ENCODE measurements around the gene FCGR2B.
"Not testable (repeated sequence)": the region's sequence is repeated elsewhere in the genome, so short reads cannot be mapped to it uniquely, and the experiment has no call there.

Gene FCGR2B

DNA sequence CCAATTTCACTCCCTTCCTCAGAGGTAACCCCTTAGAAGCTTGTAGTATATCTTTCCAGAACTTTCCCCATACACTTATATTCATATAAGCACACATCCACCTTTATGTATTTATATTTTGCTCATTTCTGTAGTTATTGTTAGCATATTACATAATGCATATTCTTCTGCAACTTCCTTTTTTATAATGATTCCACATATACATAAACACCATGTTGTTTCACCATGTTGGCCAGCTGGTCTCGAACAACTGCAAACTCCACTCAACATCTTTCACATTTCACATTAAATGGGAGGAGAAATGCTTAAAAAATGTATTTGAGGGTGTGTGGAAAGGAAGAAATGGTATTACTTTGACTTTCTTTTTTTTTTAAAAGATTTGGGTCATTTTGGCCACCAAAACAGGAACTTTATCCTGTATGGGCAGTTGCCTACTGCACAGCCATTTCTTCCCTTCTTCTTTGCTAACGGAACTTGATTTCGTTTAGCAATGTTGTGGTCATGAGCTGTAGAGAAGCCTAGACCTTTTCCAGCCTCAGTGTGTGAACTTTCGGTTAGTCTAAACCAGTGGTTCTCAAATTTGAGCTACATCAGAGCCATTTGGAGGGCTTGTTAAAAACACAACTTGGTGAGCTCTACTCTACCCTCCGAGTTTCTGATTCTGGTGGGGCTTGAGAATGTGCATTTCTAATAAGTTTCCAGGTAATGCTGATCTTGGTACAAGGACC, 19.3 kb upstream of the FCGR2B start:
- not testable (repeated sequence) for H3K4me3 ChIP-seq (ENCODE audit: low read length); DNase-seq (ENCODE audit: low read depth, low spot score)

DNA sequence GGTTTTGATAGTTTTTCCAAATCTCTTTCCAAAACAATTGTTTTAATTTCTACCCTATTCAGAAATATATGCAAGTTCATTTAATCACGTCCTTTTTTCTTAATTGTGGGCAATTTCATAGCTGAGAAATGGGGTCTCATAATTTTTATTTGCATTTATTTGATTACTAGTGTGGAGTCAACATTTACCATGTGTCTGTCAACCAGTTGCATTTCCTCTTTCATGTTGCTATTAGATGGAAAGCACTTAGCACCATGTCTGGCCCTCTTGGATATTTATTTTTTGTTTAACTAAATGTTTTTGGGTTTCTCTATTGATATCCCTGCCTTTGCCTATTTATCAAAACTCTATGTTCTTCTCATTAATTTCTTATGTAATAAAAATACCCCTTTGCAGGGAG, 18.1 kb upstream of the FCGR2B start:
- not testable (repeated sequence) for DNase-seq (ENCODE audit: low read depth, low spot score); H3K4me3 ChIP-seq (ENCODE audit: low read length)

DNA sequence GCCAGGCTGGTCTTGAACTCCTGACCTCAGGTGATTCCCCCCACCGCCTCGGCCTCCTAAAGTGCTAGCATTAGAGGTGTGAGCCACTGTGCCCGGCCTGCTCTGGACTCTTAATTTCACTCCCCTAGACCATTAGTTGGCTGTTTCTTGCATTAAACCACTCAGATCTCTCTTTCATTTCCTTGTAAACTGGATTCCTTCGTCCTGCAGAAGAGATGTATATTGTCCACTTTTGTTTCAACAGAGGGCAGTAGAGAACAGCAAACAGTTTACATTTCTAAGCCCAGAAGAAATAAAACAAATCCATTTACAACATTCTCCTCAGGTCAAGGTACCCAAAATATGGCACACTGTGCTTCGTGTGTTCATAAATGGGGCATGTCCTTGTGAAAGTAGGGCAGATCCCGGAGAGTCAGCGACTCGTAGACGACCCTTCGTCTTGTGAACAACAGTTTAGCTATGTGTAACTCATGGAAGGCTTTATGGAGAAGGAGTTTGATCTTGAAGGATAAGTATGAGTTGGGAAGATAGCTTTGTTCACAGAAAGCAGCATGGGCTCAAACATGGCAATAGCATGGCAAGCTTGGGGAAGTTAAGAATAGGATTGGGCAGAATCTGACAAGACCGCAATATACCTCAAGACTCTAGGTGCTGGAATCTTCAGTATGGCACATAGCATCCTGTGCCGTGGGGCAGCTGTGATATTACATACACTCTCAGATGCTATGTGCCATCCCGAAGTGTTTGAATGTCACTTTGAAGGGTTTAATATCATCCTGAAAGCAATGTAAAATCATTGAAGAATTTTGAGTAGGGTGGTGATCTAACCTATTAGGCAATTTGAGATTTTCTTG, 15.2 kb upstream of the FCGR2B start:
- H3K4me3 ChIP-seq (ENCODE audit: low read length), result not testable (repeated sequence)
- peak; percentile 4 for DNase-seq (ENCODE audit: low read depth, low spot score)

DNA sequence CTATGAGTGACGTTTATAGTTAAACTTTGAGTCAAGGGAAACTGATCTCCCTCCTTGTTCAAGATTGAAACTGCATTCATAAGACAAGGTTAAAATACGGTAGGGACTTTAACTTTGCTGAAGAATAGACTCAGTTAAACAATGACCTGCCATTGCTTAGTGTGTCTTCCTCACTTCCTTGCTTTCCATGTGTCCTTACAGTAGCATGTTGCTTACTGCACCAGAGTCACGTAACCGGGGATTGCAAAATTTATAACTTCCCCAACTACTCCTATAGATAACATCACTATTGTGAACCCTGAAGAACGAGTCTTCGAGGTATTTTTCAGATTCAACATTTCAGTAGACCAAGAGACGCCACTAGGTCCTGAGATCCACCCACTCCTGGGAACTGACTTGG, 9.4 kb upstream of the FCGR2B start:
- H3K4me3 ChIP-seq (ENCODE audit: low read length); DNase-seq (ENCODE audit: low read depth, low spot score): not testable (repeated sequence)

DNA sequence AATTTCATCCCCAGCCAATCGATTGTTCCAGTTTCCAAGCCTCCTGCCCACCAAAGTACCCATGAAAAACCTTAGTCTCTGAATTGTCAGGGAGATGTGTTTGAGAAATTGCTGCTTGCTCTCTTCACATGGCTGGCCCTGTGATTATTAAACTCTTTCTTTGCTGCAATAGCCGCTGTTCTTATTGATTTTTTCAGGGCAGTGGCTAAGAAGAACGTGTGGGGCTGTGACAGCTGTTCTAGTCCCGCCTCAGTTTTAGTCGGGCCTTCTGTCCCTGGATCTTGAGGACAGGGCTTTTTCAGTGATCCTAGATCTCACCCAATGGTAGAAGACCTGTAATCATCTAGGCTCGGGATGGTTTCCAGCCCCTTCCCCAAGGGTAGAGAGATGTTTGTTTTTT, 9.0 kb upstream of the FCGR2B start:
- DNase-seq (ENCODE audit: low read depth, low spot score); H3K4me3 ChIP-seq (ENCODE audit: low read length): not testable (repeated sequence)

DNA sequence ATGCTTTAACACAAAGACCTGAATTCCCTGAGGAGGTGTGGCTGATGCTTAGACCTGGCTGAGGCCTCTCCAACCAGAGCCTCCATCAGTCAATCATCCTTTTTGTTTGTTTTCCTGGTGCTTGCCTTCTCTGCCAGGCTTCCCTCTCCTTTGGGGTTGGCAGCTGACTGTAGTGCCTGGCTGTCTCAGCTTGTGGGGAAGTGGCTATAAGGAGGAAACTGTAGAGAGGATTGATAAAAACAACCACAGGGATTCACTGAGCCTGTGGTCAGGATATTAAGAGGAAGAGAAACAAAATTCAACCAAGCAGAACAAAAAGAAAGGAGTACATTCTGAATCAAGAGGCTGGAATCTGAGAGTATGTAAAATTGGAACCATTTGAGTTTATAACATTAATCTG, 4.4 kb upstream of the FCGR2B start:
- not testable (repeated sequence) for H3K4me3 ChIP-seq (ENCODE audit: low read length); DNase-seq (ENCODE audit: low read depth, low spot score)

DNA sequence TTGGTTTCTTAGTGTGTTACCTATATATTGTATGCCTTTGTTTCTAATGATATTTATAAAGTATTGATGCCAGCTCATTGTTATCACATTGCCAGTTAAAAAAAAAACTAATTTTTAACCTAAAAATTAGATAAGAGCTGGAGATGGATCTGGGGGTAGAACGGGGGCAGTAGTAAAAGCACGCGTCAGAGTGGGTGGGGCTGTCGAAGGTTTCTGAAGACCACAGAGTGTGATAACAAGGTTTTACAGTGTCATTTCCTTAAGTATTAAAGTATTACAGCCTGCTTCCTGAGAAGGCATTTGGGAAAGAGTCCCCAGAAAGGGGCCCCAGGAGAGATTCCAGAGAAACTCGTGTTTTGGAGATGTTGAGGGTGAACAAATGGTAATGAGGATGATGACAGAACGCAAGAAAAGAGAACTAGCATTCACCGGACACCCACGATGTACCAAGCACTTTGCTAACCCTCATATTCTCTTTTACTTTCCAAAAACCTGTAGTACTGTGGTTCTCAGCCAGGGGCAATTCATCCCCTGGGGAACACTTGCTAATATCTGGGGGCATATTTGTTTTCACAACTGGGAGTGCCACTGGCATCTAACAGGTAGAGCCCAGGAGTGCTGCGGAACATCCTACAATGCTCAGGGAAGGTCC, 1.2 kb upstream of the FCGR2B start:
- not testable (repeated sequence) for DNase-seq (ENCODE audit: low read depth, low spot score); H3K4me3 ChIP-seq (ENCODE audit: low read length)

DNA sequence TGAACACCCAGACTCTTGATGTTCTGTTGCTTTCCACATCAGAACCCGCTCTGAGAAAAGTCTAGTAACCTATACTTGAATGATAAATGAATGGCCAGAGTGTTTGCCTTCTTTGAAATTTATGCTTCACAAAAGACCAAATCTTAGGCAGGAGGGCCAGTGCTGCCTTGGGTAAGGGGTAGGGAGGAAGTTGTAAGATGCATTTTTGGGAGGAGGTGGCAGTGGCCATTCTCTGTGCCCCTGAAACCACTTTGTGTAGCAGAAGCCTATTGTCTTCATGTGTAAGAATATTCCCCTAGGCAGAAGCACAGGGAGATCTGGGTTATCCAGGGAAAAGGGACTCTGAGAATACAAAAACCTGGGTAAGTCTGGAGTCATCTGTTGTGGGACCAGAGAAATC, 626 bp downstream of the FCGR2B start:
- H3K4me3 ChIP-seq (ENCODE audit: low read length); DNase-seq (ENCODE audit: low read depth, low spot score): not testable (repeated sequence)

DNA sequence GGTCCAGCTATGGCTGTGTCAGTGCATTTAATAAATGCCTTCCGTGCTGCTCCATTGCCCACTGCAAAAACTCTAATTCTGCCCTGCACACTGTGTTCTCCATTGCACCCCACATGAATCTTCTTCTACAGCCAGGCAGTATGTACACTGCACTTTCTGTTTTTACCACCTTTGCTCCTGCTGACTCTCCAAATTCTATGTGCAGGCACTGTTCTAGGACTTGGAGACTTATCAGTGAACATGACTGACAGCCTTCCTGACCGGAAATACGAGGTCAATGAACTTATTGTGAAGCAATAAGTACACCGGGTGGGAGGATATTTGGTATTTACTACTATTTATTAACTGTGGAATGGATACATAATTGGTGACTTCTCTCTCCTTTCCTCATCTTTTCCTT, 1.7 kb downstream of the FCGR2B start:
- not testable (repeated sequence) for H3K4me3 ChIP-seq (ENCODE audit: low read length); DNase-seq (ENCODE audit: low read depth, low spot score)

DNA sequence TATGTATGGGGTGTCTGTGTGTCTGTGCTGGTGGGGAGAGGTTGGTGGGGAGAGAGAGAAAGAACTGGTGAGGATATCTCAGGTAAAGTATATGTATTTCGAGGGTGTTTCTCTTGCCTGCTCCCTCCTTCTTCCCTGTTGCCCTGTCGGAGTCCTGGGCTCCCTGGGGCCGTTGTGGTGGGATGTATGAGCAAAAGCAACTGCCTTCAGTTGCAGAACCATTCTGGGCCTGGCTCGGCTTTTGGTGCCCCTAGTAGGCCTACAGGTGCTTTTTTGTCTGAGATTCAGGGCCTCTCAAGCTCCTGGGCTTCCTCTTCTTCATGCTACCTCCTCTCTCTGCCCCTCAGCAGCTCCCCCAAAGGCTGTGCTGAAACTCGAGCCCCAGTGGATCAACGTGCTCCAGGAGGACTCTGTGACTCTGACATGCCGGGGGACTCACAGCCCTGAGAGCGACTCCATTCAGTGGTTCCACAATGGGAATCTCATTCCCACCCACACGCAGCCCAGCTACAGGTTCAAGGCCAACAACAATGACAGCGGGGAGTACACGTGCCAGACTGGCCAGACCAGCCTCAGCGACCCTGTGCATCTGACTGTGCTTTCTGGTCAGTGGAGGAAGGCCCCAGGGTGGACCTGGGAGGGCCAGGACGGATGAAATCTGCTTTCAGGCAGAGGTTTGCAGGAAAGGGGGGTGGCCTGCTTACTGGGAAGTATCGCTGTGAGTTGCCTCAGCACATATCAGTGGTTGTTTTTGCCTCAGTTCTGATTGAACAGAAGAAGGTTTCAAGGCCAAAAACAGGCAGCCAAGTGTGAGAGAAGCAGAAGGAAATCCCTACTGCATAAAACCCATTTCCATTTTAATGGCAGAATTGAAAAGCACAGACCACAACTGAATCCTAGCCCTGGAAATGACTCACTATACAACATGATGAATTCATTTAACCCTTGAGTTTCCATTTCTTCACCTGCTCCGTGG, 8.4 kb downstream of the FCGR2B start:
- DNase-seq (ENCODE audit: low read depth, low spot score), result not testable (repeated sequence)

DNA sequence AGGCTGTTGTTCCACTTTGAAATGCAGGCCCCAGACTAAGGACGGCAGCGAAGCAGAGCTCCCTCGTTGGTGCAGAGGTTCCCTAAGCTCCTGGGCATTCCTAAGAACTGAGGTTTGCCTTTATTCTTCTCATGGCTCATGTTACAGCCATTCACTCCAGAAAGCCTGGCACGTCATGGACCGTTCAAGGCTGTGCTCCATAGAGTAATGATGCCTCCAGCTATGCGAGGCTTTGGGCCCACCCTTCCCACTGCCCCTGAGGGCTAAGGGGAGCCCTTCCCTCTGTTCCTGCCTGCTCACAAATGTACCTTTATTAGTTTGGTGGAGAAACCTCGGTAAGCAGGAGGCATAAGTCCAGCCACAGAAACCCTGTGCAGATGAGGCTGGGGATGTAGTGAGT, 10.5 kb downstream of the FCGR2B start:
- H3K4me3 ChIP-seq (ENCODE audit: low read length); DNase-seq (ENCODE audit: low read depth, low spot score): not testable (repeated sequence)

More for the DNA sequence above, 8.4 kb downstream of the FCGR2B start:
- H3K4me3 ChIP-seq (ENCODE audit: low read length), result not testable (repeated sequence)

DNA sequence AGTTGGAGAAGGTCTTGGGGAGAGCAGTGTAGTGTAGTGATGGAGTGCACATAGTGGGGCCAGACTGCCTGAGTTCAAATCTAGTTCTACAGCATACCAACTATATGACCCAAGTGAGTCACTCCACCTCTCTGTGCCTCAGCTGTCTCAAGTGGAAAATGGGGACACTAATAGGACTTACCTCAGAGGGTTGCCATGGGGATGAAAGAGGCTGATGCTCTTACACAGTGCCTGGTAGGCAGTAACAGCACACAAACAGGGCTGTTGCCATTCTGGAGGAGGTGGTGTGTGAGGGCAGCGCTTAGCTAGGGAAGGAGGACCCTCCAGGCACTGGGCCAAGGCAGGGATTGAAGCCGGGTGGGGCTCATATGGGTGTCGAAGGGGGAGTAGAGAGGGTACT, 11.5 kb downstream of the FCGR2B start:
- not testable (repeated sequence) for H3K4me3 ChIP-seq (ENCODE audit: low read length); DNase-seq (ENCODE audit: low read depth, low spot score)

DNA sequence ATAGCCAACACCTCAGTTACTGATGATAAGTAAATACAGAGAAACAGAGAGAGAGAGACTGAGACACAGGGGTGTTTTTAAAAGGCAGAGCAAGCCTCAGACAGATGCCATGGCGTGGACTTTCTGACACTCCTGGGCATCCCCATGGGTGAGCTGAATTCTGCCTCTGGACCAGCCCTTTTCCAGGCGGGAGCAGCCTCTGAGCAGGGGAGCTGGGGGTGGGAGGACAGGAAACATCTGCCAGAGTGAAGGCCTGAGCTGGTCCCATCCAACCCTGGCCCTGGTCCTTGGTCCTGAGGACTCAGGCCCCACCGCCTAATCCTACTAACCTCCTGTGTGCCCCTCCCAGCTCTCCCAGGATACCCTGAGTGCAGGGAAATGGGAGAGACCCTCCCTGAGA, 12.0 kb downstream of the FCGR2B start:
- H3K4me3 ChIP-seq (ENCODE audit: low read length); DNase-seq (ENCODE audit: low read depth, low spot score): not testable (repeated sequence)

DNA sequence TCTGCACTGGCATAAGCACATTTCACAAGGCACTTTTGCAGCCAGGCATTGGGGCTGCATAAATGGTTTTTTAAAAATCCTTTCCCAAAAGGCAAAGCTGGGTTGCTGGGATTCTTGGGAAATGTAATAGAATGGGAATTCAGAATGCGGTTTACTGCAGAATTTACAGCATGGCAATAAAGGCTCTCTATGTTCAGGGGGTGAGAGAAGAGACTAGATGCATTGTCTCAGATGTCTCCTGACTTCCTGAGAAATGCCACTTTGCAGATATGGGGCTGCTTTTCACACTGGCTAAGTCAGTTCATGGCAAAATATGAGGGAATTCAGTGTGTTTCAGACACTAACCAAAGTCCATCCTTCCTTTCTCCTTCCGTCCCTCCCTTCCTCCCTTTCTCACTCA, 13.5 kb downstream of the FCGR2B start:
- DNase-seq (ENCODE audit: low read depth, low spot score), result no peak
- no peak overlapping the region for H3K4me3 ChIP-seq (ENCODE audit: low read length)

DNA sequence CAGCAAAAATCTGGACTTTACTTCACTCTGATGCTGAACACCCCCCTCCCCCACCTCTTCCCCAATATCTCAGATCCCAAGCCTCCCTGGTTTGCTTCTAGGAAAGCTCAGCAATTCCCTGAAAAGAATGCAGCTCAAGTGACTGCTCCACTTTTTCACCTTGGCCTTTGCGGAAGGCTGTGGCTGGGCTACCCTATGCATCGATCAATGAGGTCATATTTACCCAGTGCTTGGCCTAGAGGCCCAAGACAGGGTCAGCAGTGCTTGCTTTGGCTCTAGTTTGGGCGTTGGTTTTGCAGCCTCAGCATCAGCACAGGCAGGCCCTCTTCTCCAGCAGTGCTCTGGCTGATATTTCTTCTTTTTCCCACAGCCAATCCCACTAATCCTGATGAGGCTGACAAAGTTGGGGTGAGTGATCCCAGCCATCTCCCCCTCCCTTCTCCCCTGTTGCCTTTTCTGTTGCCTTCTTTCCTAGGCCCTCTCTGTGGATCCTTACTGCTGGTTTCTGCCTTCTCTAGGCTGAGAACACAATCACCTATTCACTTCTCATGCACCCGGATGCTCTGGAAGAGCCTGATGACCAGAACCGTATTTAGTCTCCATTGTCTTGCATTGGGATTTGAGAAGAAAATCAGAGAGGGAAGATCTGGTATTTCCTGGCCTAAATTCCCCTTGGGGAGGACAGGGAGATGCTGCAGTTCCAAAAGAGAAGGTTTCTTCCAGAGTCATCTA, 14.2 kb downstream of the FCGR2B start:
- no peak for DNase-seq (ENCODE audit: low read depth, low spot score)
- no peak overlapping the region for H3K4me3 ChIP-seq (ENCODE audit: low read length)

DNA sequence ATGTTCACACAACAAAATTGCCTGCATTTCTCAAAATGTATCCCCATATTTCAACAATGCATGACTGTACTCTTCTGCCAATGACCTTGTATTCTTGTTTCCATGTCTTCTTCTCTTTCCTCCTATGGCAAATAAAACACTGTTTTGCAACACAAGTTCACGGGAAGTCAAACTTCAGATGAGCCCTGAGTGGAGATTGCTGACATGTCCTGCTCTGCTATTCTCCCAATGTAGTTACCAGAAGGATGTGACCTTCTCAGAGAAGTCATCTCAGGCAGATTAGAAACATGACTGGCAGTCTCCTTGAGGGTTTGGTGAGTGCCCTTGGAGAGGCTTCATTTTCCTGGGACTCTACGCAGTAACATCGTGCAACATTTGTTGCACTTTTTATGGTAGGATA, 15.6 kb downstream of the FCGR2B start:
- H3K4me3 ChIP-seq (ENCODE audit: low read length), result no peak overlapping the region
- DNase-seq (ENCODE audit: low read depth, low spot score), result no peak

DNA sequence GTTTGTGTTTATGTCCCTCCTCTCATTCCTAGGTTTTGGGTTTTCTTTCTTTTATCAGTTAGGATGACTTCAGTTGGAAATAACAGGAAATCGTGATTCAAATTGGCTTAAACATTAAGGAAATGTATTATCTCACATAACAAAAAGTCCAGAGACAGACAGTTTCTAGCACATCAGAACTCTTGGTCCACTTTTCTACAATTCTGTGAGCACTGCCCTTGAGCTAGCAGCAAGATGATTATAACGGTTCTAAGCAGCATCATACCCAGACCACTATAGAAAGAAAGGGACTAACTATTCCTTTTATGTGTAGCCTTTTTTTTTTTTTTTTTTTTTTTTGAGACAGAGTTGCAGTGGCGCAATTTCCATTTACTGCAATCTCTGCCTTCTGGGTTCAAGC, 18.9 kb downstream of the FCGR2B start:
- H3K4me3 ChIP-seq (ENCODE audit: low read length), result no peak overlapping the region
- no peak for DNase-seq (ENCODE audit: low read depth, low spot score)

DNA sequence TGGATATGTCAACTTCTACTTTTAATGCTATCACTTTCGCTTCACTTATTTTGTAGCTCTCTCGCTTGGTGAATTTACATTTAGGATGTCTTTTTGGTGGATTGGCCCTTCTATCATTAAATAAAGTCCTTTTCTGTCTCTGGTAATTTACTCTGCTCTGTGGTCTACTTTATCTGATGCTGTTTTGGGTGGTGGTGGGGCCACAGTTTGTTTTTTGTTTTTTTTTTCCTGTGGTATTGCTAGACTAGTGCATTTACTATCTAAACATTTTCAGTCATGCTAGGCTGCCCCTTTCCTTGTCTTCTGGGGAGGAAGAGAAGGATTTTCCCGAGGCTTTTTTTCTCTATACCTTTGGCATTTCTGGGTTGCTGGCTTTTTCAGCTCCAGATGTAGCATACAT, 26.0 kb downstream of the FCGR2B start:
- no peak for DNase-seq (ENCODE audit: low read depth, low spot score)
- H3K4me3 ChIP-seq (ENCODE audit: low read length), result no peak overlapping the region

Data from Jurkat, Clone E6-1 (cell line).